GM23248 (cell line): Measurements from ENCODE around the gene CCDC136.

Experiments used
- EZH2 ChIP-seq: fragments of 200-600 bp; sonication (generic); IDR thresholded peaks from 2 replicates; pipeline ENCODE4 v1.6.1; 2018; ENCODE audit warnings: antibody characterized with exemption, mild to moderate bottlenecking; ENCODE audit not compliant: insufficient read depth, poor library complexity, severe bottlenecking
- EZH2phosphoT487 ChIP-seq: fragments of 200-600 bp; sonication (generic); IDR thresholded peaks from 2 replicates; pipeline ENCODE4 v1.6.1; 2018; ENCODE audit warnings: antibody characterized with exemption, moderate library complexity, mild to moderate bottlenecking, low read depth; ENCODE audit not compliant: insufficient read depth

DNA sequence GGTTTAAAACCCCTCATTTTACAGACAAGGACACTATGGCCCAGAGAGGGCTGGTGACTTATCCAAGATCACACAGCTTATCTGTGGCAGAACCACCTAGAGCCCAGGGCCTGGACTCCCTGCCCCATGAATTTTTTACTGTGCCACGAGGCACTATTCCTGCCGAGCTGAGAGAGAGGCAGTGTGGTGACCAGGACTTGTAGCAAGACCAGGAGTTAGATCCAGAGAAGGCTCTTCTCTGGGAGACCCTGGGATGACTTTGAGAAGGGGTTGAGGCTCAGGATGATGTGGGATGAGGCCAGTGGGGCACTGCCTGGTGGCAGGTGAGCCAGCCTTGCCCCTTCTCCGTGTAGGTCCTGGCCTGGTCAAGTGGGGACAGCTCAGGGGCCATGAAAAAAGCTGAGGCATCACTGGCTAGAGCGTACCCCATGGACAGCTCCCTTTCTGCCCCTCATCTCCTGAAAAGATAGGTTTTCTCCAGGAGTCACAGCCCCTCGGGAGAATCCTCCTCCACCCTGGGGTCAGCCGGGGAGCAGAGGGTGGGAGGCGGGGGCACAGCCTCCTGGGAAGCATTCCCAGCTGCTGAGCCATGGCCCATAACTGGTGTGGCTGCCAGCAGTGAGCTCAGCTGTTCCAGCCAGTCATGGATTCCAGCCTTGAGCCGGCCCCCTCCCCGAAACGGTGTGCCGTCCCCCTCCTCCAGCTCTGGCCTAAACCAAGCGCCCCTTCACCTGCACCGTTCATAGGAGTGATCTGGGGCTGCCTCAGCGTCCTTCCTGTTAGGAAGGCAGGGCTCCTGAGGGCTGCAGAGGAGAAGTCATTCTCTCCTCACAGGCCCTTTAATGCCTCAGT, 44.2 kb downstream of the CCDC136 start:
- no peak for TF ChIP-seq EZH2
- TF ChIP-seq EZH2phosphoT487: no peak
